H1 (cell line): ENCODE data around the gene ANGPTL2. TPM values are rescaled to one million over a fixed set of nuclear protein-coding genes. Genes with fewer than 3 reads are reported as not detected.

Source experiments
- CTCF ChIA-PET: fragments of 300-600 bp; sonication (Branson Sonifier 250); formaldehyde crosslinking; loops from one replicate; lab custom pipeline; 2021; ENCODE audit not compliant: partially characterized antibody; lab: Charles Lee
- POLR2A ChIA-PET: fragments of 300-600 bp; sonication (Branson Sonifier 250); formaldehyde crosslinking; loops from one replicate; lab custom pipeline; 2021; ENCODE audit warnings: inconsistent platforms; ENCODE audit not compliant: partially characterized antibody; lab: Charles Lee
- DNase-seq, 2 experiments: peaks; one replicate each; pipeline versions ENCODE4 v3.0.0 to v3.0.0-alpha.2; 2010 to 2022; ENCODE audit warnings: low spot score in 2 of 2, low read depth in 1 of 2, mixed read lengths in 1 of 2
- FAIRE-seq: peaks from 2 replicates; lab custom pipeline; 2011; peaks lifted over from hg19 to GRCh38; lab: Jason Lieb, UNC
- H2AFZ ChIP-seq: 2 replicates; pipeline ENCODE4 v1.8.1; 2012; ENCODE audit warnings: low read length, inconsistent platforms
- H2AK5ac ChIP-seq: 2 replicates; pipeline ENCODE4 v1.6.1; 2013; ENCODE audit warnings: low read depth, low read length
- H2BK120ac ChIP-seq: replicated peaks from 2 replicates; pipeline ENCODE3; 2013; ENCODE audit warnings: low read depth, low read length, inconsistent platforms
- H2BK12ac ChIP-seq: 2 replicates; pipeline ENCODE4 v1.6.1; 2013; ENCODE audit warnings: low read depth, low read length
- H2BK15ac ChIP-seq: 2 replicates; pipeline ENCODE4 v1.6.1; 2013; ENCODE audit warnings: low read length
- H2BK20ac ChIP-seq: 2 replicates; pipeline ENCODE4 v1.6.1; 2013; ENCODE audit warnings: low read length
- H2BK5ac ChIP-seq: 2 replicates; pipeline ENCODE4 v1.6.1; 2013; ENCODE audit warnings: low read depth, low read length
- H3K14ac ChIP-seq: 2 replicates; pipeline ENCODE4 v1.6.1; 2013; ENCODE audit warnings: inconsistent platforms; ENCODE audit not compliant: insufficient read length
- H3K18ac ChIP-seq: 2 replicates; pipeline ENCODE4 v1.6.1; 2013; ENCODE audit warnings: low read length; ENCODE audit errors: extremely low read depth
- H3K23ac ChIP-seq: 2 replicates; pipeline ENCODE4 v1.6.1; 2013; ENCODE audit warnings: inconsistent platforms; ENCODE audit not compliant: insufficient read length
- H3K23me2 ChIP-seq: 2 replicates; pipeline ENCODE4 v1.6.1; 2013; ENCODE audit warnings: low read depth, low read length
- H3K27ac ChIP-seq: 2 replicates; pipeline ENCODE4 v1.6.1; 2011; ENCODE audit warnings: low read depth, low read length, inconsistent platforms
- H3K27me3 ChIP-seq, 4 experiments: replicated peaks in 1 of 4; 1 replicate in 1 of 4; 2 replicates in 3 of 4; pipeline versions ENCODE4 v1.6.1 to v1.8.1; 2011 to 2013; ENCODE audit warnings: low read length in 3 of 4, mild to moderate bottlenecking in 3 of 4, inconsistent platforms in 2 of 4, mixed read lengths in 2 of 4, moderate library complexity in 1 of 4; ENCODE audit not compliant: control insufficient read depth in 3 of 4, insufficient read depth in 3 of 4; ENCODE audit errors: extremely low read depth in 1 of 4
- H3K36me3 ChIP-seq, 4 experiments: 2 replicates each; pipeline versions ENCODE4 v1.6.1 to v1.8.1; 2011 to 2013; ENCODE audit warnings: mild to moderate bottlenecking in 4 of 4, low read length in 3 of 4, moderate library complexity in 2 of 4, control low read depth in 1 of 4, inconsistent platforms in 1 of 4; ENCODE audit not compliant: insufficient read depth in 4 of 4, control insufficient read depth in 2 of 4
- H3K4ac ChIP-seq: replicated peaks from 2 replicates; pipeline ENCODE3; 2013; ENCODE audit warnings: low read length, low read depth, mixed read lengths, inconsistent platforms; ENCODE audit not compliant: insufficient read length
- H3K4me1 ChIP-seq, 4 experiments: replicated peaks in 1 of 4; 1 replicate in 1 of 4; 2 replicates in 3 of 4; pipeline versions ENCODE4 v1.6.1 to v1.8.1; 2011 to 2013; ENCODE audit warnings: low read length in 3 of 4, inconsistent platforms in 2 of 4, mixed read lengths in 1 of 4; ENCODE audit not compliant: insufficient read depth in 4 of 4, control insufficient read depth in 3 of 4
- H3K4me2 ChIP-seq, 2 experiments: 2 replicates each; pipeline versions ENCODE4 v1.6.1 to v1.8.1; 2011 to 2013; ENCODE audit warnings: low read depth in 2 of 2, low read length in 2 of 2, control low read depth in 1 of 2, inconsistent platforms in 1 of 2, mild to moderate bottlenecking in 1 of 2; ENCODE audit not compliant: insufficient read depth in 1 of 2
- H3K4me3 ChIP-seq, 4 experiments: fragments of 200-600, 300-600 bp in 1 of 4; sonication (generic), shearing (Covaris generic), sonication (Bioruptor Twin) in 1 of 4; 2 replicates each; pipeline versions ENCODE4 v1.5.1 to v1.8.1; 2011 to 2016; ENCODE audit warnings: low read length in 4 of 4, low read depth in 3 of 4, control low read depth in 2 of 4, inconsistent platforms in 2 of 4, mild to moderate bottlenecking in 2 of 4, mixed read lengths in 1 of 4, moderate library complexity in 1 of 4; ENCODE audit not compliant: insufficient read depth in 2 of 4; ENCODE audit errors: extremely low read depth in 1 of 4
- H3K56ac ChIP-seq: replicated peaks from 2 replicates; pipeline ENCODE3; 2013; ENCODE audit warnings: low read depth, mild to moderate bottlenecking, mixed read lengths, low read length, inconsistent platforms; ENCODE audit not compliant: insufficient read length
- H3K79me1 ChIP-seq: 2 replicates; pipeline ENCODE4 v1.6.1; 2013; ENCODE audit warnings: low read depth, low read length, control low read depth
- H3K79me2 ChIP-seq, 2 experiments: 2 replicates each; pipeline versions ENCODE4 v1.6.1 to v1.8.1; 2012 to 2013; ENCODE audit warnings: low read length in 2 of 2, mild to moderate bottlenecking in 2 of 2, inconsistent platforms in 1 of 2; ENCODE audit not compliant: insufficient read depth in 2 of 2, control insufficient read depth in 1 of 2
- H3K9ac ChIP-seq, 4 experiments: replicated peaks in 1 of 4; 1 replicate in 1 of 4; 2 replicates in 3 of 4; pipeline versions ENCODE4 v1.6.1 to v1.8.1; 2011 to 2013; ENCODE audit warnings: low read depth in 3 of 4, low read length in 3 of 4, control low read depth in 2 of 4, mild to moderate bottlenecking in 2 of 4, moderate library complexity in 2 of 4, inconsistent platforms in 1 of 4; ENCODE audit errors: extremely low read depth in 1 of 4
- H3K9me3 ChIP-seq, 2 experiments: 2 replicates each; pipeline versions ENCODE4 v1.6.1 to v1.8.1; 2012 to 2013; ENCODE audit warnings: mild to moderate bottlenecking in 2 of 2, moderate library complexity in 2 of 2, control low read depth in 1 of 2, inconsistent platforms in 1 of 2, low read depth in 1 of 2, low read length in 1 of 2, mixed read lengths in 1 of 2; ENCODE audit not compliant: insufficient read depth in 2 of 2
- H4K20me1 ChIP-seq, 2 experiments: replicated peaks in 1 of 2; 2 replicates each; pipeline versions ENCODE3 to v1.8.1; 2011 to 2013; ENCODE audit warnings: inconsistent platforms in 2 of 2, low read length in 2 of 2, mild to moderate bottlenecking in 1 of 2; ENCODE audit not compliant: insufficient read depth in 2 of 2, control insufficient read depth in 1 of 2
- H4K5ac ChIP-seq: 2 replicates; pipeline ENCODE4 v1.6.1; 2013; ENCODE audit warnings: low read length, low read depth, mixed read lengths, inconsistent platforms; ENCODE audit not compliant: insufficient read length
- H4K8ac ChIP-seq: 2 replicates; pipeline ENCODE4 v1.8.0; 2013; ENCODE audit warnings: mild to moderate bottlenecking, moderate library complexity, low read length, inconsistent platforms; ENCODE audit not compliant: insufficient read depth; ENCODE audit errors: extremely low read depth
- H4K91ac ChIP-seq: replicated peaks from 2 replicates; pipeline ENCODE3; 2013; ENCODE audit warnings: low read length, mixed read lengths, inconsistent platforms; ENCODE audit not compliant: insufficient read length
- CBX5 ChIP-seq: fragments of 300-800, 300-1000 bp; sonication (generic); IDR thresholded peaks from 2 replicates; pipeline ENCODE4 v1.7.1; 2016; ENCODE audit warnings: antibody characterized with exemption, low read length, low read depth
- CHD1 ChIP-seq: IDR thresholded peaks from 2 replicates; pipeline ENCODE4 v1.6.1; 2012; ENCODE audit warnings: low read depth, low read length, improper control_type of control experiment
- EZH2 ChIP-seq: fragments of 200-600 bp; sonication (generic); IDR thresholded peaks from 2 replicates; pipeline ENCODE4 v1.7.1; 2012; ENCODE audit warnings: low read depth, mild to moderate bottlenecking, moderate library complexity, low read length, inconsistent platforms; ENCODE audit not compliant: severe bottlenecking
- MAFK ChIP-seq: IDR thresholded peaks from 2 replicates; pipeline ENCODE4 v1.6.1; 2012; ENCODE audit warnings: low read depth, mild to moderate bottlenecking, improper control_type of control experiment, low read length
- NANOG ChIP-seq: IDR thresholded peaks from 2 replicates; pipeline ENCODE4 v1.6.1; 2011; ENCODE audit warnings: low read length, low read depth, mild to moderate bottlenecking, inconsistent platforms; ENCODE audit not compliant: insufficient read depth, poor library complexity, severe bottlenecking
- RBBP5 ChIP-seq: IDR thresholded peaks from 2 replicates; pipeline ENCODE4 v1.7.1; 2012; ENCODE audit warnings: low read depth, mild to moderate bottlenecking, inconsistent platforms, low read length, moderate library complexity, borderline replicate concordance
- WGBS, 2 experiments: shearing (Covaris generic) in 1 of 2; methylation state at CpG; one replicate each; pipeline versions ENCODE4 v1.1.6 to v1.1.7; 2013 to 2015; ENCODE audit warnings: low lambda C conversion rate in 2 of 2, mixed read lengths in 2 of 2, inconsistent platforms in 1 of 2, low coverage in 1 of 2, missing lambda C conversion rate in 1 of 2; ENCODE audit not compliant: insufficient replicate concordance in 2 of 2, insufficient coverage in 1 of 2, insufficient read length in 1 of 2; ENCODE audit errors: extremely low coverage in 1 of 2, missing lambda C conversion rate in 1 of 2; 5-methylcytosine and 5-hydroxymethylcytosine counted together
- polyA plus RNA-seq, 7 experiments: library from polyadenylated mRNA; depleted of rRNA in 3 of 7; stranded (reverse) in 5 of 7; unstranded in 2 of 7; fragments of >200 nt in 5 of 7; fragments of 200-250 nt in 2 of 7; gene quantifications; 1 replicate in 5 of 7; 2 replicates in 1 of 7; 4 replicates in 1 of 7; pipeline versions ENCODE4 v1.2.1 to v1.2.3, GENCODE V29; 2011 to 2013; ENCODE audit warnings: missing spikeins in 2 of 7, mixed read lengths in 2 of 7
- total RNA-seq: library from RNA; stranded (reverse); fragmentation: NEBNext Ultra II Directional; extraction: Animal tissue kit (Norgen Biotek cat#: 25700); gene quantifications from 2 replicates; pipeline ENCODE4 v1.2.1, GENCODE V29; 2021

ANGPTL2 gene
- total and polyA plus RNA-seq, 2 of the 8 experiments (the other 6 are each of a cell fraction or from before 2014, with no cell fraction given): 9.0 to 10.6 TPM

DNA sequence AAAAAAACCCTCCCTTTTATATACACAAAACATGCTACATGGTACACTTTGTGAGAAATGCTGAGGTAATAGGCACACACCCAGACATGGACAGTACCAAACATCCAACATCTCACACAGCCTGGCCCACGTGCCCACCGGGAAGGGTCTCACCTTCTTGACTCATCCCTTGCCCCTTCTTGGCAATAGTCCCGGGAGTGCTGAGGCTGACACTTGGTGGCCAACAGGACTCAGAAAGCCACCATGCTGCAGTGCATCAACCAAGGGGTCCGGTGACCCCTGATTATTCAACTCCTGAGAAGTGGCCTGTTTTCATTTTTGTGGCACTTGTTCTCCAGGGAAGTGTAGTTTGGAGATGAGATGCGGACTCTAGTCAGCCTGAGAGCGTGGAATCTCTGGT lies 35.0 kb downstream of the ANGPTL2 start:
- Histone ChIP-seq H3K79me1 (no peaks in the 10 kb centered on the region), H3K56ac (no peak overlapping the region), H4K91ac (no peak overlapping the region), H4K8ac (no peak overlapping the region), H3K27ac (no peak overlapping the region), H3K4me3 (no peak overlapping the region), H4K20me1 (peaks cover 0 to 2% of the 10 kb centered on the region in 2 experiments), H3K9ac (no peak overlapping the region), H2AK5ac (no peak overlapping the region), H3K9me3 (no peaks in the 10 kb centered on the region), H3K4me1 (no peaks in the 10 kb centered on the region; a peak in 1 of 7 replicates), H2BK20ac (no peak overlapping the region), H2BK12ac (no peak overlapping the region), H3K4me2 (no peak overlapping the region), H4K5ac (no peak overlapping the region), H2BK15ac (no peak overlapping the region), H3K79me2 (no peaks in the 10 kb centered on the region), H3K23ac (no peak overlapping the region), H3K4ac (no peak overlapping the region), H3K14ac (no peak overlapping the region), H2AFZ (no peak overlapping the region), H3K27me3 (no peaks in the 10 kb centered on the region), H2BK5ac (no peak overlapping the region), H3K23me2 (no peaks in the 10 kb centered on the region), H2BK120ac (no peak overlapping the region), H3K36me3 (no peaks in the 10 kb centered on the region), H3K18ac (no peak overlapping the region)
- DNase-seq: no peak
- WGBS, 2 experiments: 87% methylated on average over 6 of the region's 6 CpGs; no CpG with 5 or more reads in 1 of the 2 experiments
- ChIA-PET POLR2A (no interaction called here), CTCF (interaction anchor here (0.7 to 1.3 kb wide), 3 partner anchors 11 to 111 kb away, joined by 3 read pairs; no protein-coding TSS in a partner anchor)
- no peak for FAIRE-seq
- TF ChIP-seq NANOG (no peak), EZH2 (no peak), CHD1 (no peak), MAFK (no peak), RBBP5 (no peak), CBX5 (no peak)
